ENCODE results near the gene RPTN.

GRCh38 chr1:152190589-152190988 lies 31.6 kb upstream of the RPTN start:
- TF ChIP-seq CTCF (conservative IDR thresholded peaks at IDR 0.05) (no peak), EZH2 (IDR thresholded peaks at IDR 0.05; ENCODE audit: low read depth) (no peak)

Data from PC-9 (cell line).